OCI-LY1 (cell line): ENCODE results near the gene SH3D19.
"Not testable (repeated sequence)": the region's sequence is repeated elsewhere in the genome, so short reads cannot be mapped to it uniquely, and the experiment has no call there.

Experiments
- H2AFZ ChIP-seq: fragments of 200-600 bp; sonication (generic), shearing (Covaris generic); 2 replicates; pipeline ENCODE4 v1.6.0; 2014; ENCODE audit warnings: antibody characterized with exemption, mild to moderate bottlenecking, low read length
- H3F3A ChIP-seq: fragments of 200-600 bp; sonication (generic), shearing (Covaris generic); 2 replicates; pipeline ENCODE4 v1.6.0; 2014; ENCODE audit warnings: mild to moderate bottlenecking, antibody characterized with exemption, low read length, moderate library complexity; ENCODE audit not compliant: insufficient read depth
- H3K27ac ChIP-seq: fragments of 200-600 bp; sonication (generic); 2 replicates; pipeline ENCODE4 v1.5.1; 2014; ENCODE audit warnings: low read length, mixed run types, mild to moderate bottlenecking, low read depth; ENCODE audit not compliant: poor library complexity, severe bottlenecking
- H3K27me3 ChIP-seq: fragments of 200-600 bp; sonication (generic); 2 replicates; pipeline ENCODE4 v1.6.0; 2014; ENCODE audit warnings: antibody characterized with exemption, mild to moderate bottlenecking, low read length, moderate library complexity; ENCODE audit not compliant: insufficient read depth
- H3K36me3 ChIP-seq: fragments of 200-600 bp; sonication (generic); 2 replicates; pipeline ENCODE4 v1.6.1; 2014; ENCODE audit warnings: mild to moderate bottlenecking, antibody characterized with exemption, low read length, moderate library complexity, mixed read lengths; ENCODE audit not compliant: insufficient read depth
- H3K4me1 ChIP-seq: fragments of 200-600 bp; sonication (generic); 2 replicates; pipeline ENCODE4 v1.5.1; 2014; ENCODE audit warnings: mild to moderate bottlenecking, low read length, moderate library complexity; ENCODE audit not compliant: insufficient read depth, severe bottlenecking
- H3K4me2 ChIP-seq: fragments of 200-600 bp; sonication (generic), shearing (Covaris generic); 2 replicates; pipeline ENCODE4 v1.6.1; 2014; ENCODE audit warnings: low read length
- H3K4me3 ChIP-seq: fragments of 200-600 bp; sonication (generic); 2 replicates; pipeline ENCODE4 v1.5.1; 2014; ENCODE audit warnings: low read length, low read depth, mild to moderate bottlenecking, mixed read lengths; ENCODE audit not compliant: poor library complexity, severe bottlenecking
- H3K79me2 ChIP-seq: fragments of 200-600 bp; shearing (Covaris generic); 2 replicates; pipeline ENCODE4 v1.6.1; 2016; ENCODE audit warnings: mixed run types, low read length, mixed read lengths; ENCODE audit not compliant: insufficient read depth
- H3K9ac ChIP-seq: fragments of 200-600 bp; sonication (generic), shearing (Covaris generic); 2 replicates; pipeline ENCODE4 v1.6.1; 2014; ENCODE audit warnings: mild to moderate bottlenecking, low read length, mixed read lengths
- H3K9me2 ChIP-seq: fragments of 200-600 bp; sonication (generic), shearing (Covaris generic); 2 replicates; pipeline ENCODE4 v1.6.1; 2014; ENCODE audit warnings: low read depth, mild to moderate bottlenecking, low read length, mixed read lengths
- H3K9me3 ChIP-seq: fragments of 200-600 bp; shearing (Covaris generic); 2 replicates; pipeline ENCODE4 v1.6.1; 2014; ENCODE audit warnings: low read length, mixed read lengths
- H4K20me1 ChIP-seq: fragments of 200-600 bp; sonication (generic), shearing (Covaris generic); 2 replicates; pipeline ENCODE4 v1.6.0; 2016; ENCODE audit warnings: mild to moderate bottlenecking, low read length; ENCODE audit not compliant: insufficient read depth
- CTCF ChIP-seq: fragments of 200-600 bp; sonication (generic), shearing (Covaris generic); IDR thresholded peaks from 2 replicates; pipeline ENCODE4 v1.5.1; 2017; ENCODE audit warnings: mild to moderate bottlenecking, antibody characterized with exemption, low read length, moderate library complexity, mixed read lengths
- EZH2 ChIP-seq: fragments of 200-600 bp; sonication (generic), shearing (Covaris generic); IDR thresholded peaks from 2 replicates; pipeline ENCODE4 v1.8.0; 2017; ENCODE audit warnings: borderline replicate concordance, mixed run types, mild to moderate bottlenecking, antibody characterized with exemption, low read length, moderate library complexity, mixed read lengths

The SH3D19 gene

GRCh38 chr4:151238477-151238876 is 86.9 kb downstream of the SH3D19 start:
- no peak overlapping the region for H3K9ac ChIP-seq
- H3K9me2 ChIP-seq: no peaks in the 10 kb centered on the region
- no peaks in the 10 kb centered on the region for H3K36me3 ChIP-seq
- H3K4me1 ChIP-seq: no peaks in the 10 kb centered on the region
- H3K27me3 ChIP-seq: no peaks in the 10 kb centered on the region
- no peaks in the 10 kb centered on the region for H4K20me1 ChIP-seq
- H3K4me3 ChIP-seq: no peak overlapping the region
- no peaks in the 10 kb centered on the region for H3K9me3 ChIP-seq
- H3K4me2 ChIP-seq: no peak overlapping the region
- no peak overlapping the region for H3K27ac ChIP-seq
- H2AFZ ChIP-seq: no peak overlapping the region
- H3K79me2 ChIP-seq: no peaks in the 10 kb centered on the region
- no peaks in the 10 kb centered on the region for H3F3A ChIP-seq
- TF ChIP-seq CTCF: no peak
- TF ChIP-seq EZH2: no peak

GRCh38 chr4:151236036-151236435 is 89.4 kb downstream of the SH3D19 start:
- no peaks in the 10 kb centered on the region for H4K20me1 ChIP-seq
- no peak overlapping the region for H3K4me2 ChIP-seq
- no peaks in the 10 kb centered on the region for H3K79me2 ChIP-seq
- no peak overlapping the region for H3K4me3 ChIP-seq
- H3K9me3 ChIP-seq: no peaks in the 10 kb centered on the region
- H3F3A ChIP-seq: no peaks in the 10 kb centered on the region
- TF ChIP-seq EZH2: no peak
- TF ChIP-seq CTCF: no peak
- no peaks in the 10 kb centered on the region for H3K4me1 ChIP-seq
- H3K9ac ChIP-seq: no peak overlapping the region
- no peaks in the 10 kb centered on the region for H3K9me2 ChIP-seq
- H3K27ac ChIP-seq: no peak overlapping the region
- H3K36me3 ChIP-seq: no peaks in the 10 kb centered on the region
- no peaks in the 10 kb centered on the region for H3K27me3 ChIP-seq
- H2AFZ ChIP-seq: no peak overlapping the region

GRCh38 chr4:151235373-151235772 is 90.0 kb downstream of the SH3D19 start:
- not testable (repeated sequence) for H3K4me1 ChIP-seq, H3K4me3 ChIP-seq, H3K36me3 ChIP-seq, H2AFZ ChIP-seq, H3K9me2 ChIP-seq, H3F3A ChIP-seq, H4K20me1 ChIP-seq, H3K79me2 ChIP-seq, H3K27ac ChIP-seq, H3K27me3 ChIP-seq, H3K4me2 ChIP-seq, H3K9ac ChIP-seq, H3K9me3 ChIP-seq

GRCh38 chr4:151233600-151233999 is 91.8 kb downstream of the SH3D19 start:
- Histone ChIP-seq H3K9ac (no peak overlapping the region), H3K9me3 (no peaks in the 10 kb centered on the region), H3F3A (no peaks in the 10 kb centered on the region), H3K9me2 (no peaks in the 10 kb centered on the region), H4K20me1 (no peaks in the 10 kb centered on the region), H3K27me3 (no peaks in the 10 kb centered on the region), H3K4me3 (no peak overlapping the region), H3K27ac (no peak overlapping the region), H3K4me1 (no peaks in the 10 kb centered on the region), H3K4me2 (no peak overlapping the region), H3K79me2 (no peaks in the 10 kb centered on the region), H3K36me3 (no peaks in the 10 kb centered on the region), H2AFZ (no peak overlapping the region)
- TF ChIP-seq EZH2 (no peak), CTCF (no peak)
